NCI-H1694 (cell line): ENCODE data around the gene IRGQ.
"Not testable (repeated sequence)": the region's sequence is repeated elsewhere in the genome, so short reads cannot be mapped to it uniquely, and the experiment has no call there.

Experiments used
- DNase-seq: peaks from one replicate; lab custom pipeline; 2025; lab: John Stamatoyannopoulos, UW

IRGQ gene

DNA sequence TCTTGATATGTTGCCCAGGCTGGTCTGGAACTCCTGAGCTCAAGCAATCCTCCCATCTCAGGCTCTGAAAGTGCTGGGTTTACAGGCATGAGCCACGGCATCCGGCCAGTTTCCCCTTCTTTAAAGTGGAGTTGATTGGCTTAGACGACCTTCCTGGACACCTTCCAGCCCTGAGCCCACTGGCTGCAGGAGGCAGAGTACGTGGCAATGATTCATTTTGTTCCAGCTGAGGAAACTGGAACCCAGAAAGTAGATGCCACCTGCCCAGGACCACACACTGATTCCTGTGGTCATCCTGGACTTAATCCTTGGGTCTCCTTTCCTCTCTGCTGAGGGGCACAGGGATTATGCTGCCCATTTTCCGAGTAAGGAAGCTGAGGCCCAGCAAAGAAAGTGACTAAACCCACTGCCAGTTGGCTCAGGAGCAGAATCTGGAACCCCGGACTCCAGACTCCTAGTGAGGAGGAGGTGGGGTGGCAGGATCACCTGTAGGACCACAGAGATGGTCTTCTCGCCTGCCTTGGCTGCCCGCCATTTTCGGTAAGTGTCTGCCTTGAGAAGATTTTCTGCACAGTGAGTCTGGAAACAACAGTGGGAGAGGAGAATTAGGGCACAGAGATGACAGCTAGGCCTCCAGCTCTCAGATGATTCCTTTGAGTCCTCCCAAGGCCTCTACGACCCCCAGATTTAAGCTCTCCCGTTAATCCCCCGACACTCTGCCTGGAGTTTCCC is 21.3 kb downstream of the IRGQ start:
- no peak for DNase-seq

DNA sequence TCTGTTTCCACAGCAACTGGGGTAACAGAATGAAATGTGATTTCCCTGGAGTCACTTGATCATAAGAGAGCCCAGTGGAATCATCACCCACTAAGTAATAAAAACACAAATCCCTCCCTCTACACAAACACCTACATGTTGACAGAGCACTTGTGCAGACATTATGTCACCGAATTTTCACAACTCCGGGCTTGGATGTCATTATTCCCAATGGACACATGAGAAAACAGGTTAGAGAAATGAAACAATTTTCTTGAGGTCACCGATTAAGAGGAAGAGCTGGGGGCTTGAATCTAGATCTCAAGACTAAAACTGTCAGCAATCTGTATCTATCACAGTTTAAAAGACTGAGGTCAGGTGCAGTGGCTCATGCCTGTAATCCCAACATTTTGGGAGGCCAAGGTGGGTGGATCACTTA is 23.8 kb downstream of the IRGQ start:
- no peak for DNase-seq

DNA sequence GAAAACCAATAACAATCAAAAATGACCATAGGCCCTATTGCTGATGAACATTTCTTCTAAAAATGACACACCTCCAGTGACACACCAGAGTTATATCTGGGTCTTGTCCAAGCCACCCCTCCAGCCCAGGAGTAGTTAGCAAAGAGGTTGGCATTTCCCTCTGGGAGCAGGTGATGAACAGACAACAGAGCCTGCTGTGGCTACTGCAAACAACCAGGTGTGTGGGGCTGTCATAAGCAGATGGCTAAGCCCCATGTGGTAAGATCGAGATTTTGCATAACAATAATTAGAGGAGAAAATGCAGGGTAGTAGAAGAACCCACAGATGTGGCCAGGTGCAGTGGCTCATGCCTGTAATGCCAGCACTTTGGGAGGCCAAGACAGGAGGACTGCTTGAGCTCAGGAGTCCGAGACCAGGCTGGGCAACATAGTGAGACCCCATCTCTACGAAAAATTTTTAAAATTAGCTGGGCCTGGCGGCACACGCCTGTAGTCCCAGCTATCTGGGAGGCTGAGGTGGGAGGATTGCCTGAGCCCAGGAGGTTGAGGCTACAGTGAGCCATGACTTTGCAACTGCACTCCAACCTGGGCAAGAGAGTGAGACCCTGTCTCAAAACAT is 25.7 kb downstream of the IRGQ start:
- DNase-seq: no peak

DNA sequence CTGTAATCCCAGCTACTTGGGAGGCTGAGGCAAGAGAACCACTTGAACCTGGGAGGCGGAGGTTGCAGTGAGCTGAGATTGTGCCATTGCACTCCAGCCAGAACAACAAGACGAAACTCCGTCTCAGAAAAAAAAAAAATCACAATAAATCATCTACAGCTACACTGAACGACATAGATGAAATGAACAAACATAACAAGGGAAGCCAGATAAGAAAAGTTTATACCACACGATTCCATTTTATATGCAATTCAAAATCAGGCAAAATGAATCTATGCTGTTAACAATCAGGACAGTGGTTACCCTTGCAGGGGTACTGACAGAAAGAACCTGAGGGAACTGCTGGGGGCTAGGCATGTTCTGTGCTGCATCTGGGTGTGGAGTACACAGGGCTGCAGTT is 26.3 kb downstream of the IRGQ start:
- DNase-seq: no peak

DNA sequence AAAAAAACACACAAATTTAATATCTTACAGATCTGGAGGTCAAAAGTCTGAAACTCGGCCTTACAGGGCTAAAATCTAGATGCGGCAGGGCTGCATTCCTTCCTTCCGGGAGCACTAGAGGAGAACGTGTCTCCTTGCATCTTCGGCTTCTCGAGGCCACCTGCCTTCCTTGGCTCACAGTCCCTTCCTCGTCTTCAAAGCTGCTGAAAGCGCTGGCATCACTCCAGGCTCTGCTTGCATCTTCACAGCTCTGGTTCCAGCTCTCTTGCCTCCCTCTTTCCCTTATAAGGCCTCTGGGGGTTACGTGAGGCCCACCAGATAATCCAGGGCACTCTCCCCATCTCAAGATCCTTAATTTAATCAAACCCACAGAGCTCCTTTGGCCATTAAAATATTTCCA is 31.1 kb downstream of the IRGQ start:
- DNase-seq: no peak

DNA sequence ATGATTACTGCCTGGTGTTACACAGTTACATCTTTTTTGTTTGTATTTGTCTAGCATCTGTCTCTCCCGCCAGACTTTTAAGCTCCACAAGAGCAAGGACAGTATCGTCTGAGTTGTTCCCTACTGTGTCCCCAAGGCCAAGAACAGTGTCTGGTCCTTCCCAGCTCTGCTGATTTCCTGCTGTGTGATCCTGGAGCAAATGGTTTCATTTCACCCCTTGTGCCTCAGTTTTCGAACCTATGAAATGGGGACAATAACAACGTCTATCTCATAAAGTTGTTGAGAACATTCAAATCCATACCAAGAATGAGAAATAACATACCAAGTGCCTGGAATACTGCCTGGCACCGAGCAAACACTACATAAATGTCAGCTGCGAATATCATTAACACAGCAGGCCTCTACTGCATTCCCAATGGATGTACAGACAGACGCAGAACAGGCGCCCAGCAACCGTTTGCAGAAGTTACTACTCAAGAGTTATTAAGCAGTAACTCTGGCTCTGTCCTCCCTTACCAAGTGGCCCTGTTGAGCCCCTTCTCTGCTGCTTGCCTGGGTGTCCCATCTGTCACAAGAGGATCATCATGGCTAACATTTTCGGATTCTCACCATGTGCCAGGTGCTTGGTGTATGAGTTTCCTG is 32.0 kb downstream of the IRGQ start:
- DNase-seq: no peak

DNA sequence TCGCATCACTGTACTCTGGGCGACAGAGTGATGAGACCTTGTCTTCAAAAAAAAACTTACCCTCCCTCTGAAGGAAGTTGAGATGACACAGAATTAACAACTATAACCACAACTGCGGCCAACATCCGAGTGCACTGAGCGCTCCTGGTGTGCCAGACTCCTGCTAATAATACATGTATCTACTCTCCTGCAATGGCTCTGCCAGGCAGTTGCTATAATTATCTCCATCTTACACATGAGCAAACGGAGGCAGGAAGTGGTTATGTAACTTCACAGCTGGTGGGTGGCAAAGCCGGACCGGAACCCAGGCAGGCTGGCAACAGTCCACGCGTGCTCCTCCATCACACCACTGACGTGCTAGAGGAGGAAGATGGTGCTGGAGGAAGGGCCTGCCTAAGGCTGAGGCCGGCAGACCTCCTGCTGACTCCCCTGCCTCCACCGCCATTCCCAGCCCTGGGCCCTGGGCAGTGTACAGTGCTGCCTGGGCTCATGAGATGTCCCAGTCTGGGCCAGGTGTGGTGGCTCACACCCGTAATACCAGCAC is 33.2 kb downstream of the IRGQ start:
- DNase-seq: peak; percentile 62

DNA sequence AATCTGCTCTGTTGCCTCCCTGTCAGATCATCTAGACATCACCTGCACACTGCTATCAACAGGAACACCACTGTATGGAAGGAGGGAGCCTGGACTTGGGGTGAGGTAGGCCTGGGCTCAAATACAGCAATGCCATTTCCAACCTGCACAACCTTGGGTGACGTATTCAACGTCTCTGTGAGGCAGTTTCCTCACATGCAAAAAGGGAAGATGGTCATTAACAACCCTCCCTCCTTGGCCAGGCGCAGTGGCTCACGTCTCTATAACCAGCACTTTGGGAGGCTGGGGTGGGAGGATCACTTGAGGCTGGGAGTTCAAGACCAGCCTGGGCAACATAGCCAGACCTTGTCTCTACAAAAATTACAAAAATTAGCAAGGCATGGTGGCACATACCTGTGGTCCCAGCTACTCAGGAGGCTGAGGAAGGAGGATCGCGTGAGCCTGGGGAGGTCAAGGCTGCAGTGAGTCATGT is 33.7 kb downstream of the IRGQ start:
- DNase-seq: no peak

DNA sequence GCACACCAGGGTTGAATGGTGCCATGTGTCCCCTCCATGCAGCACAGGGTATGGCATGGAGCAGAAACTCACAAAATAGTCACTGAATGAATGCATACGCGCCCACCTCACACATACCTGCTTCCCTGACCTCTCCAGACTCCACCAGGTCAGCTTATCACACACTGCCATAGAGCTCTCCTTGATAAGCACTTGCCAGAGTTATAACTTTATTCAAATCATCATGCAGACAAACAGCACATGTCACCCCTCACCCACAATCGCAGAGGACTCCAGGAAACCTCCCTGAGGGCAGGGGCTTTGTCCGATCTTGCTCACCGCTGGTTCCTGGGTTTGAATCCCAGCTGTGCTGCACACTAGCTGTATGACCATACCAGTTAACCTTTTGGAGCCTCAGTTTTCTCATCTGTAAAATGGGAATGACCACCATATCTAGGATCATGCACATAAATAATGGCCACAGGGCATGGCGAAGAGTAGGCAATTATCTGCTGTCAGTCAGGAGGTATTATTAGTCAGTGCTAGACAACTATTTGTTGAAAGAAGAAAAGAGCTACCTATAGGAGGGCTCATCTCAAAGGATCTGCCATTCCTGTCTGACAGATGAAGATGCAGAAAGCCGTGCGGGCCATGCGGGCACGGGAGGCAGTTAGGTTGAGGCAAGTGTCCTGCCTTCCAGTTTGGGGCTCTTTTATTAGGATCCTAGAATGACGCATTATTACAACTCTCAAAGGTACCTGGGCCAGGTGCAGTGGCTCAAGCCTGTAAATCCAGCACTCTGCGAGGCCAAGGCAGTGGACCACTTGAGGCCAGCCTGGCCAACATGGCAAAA is 34.6 kb downstream of the IRGQ start:
- DNase-seq: no peak

DNA sequence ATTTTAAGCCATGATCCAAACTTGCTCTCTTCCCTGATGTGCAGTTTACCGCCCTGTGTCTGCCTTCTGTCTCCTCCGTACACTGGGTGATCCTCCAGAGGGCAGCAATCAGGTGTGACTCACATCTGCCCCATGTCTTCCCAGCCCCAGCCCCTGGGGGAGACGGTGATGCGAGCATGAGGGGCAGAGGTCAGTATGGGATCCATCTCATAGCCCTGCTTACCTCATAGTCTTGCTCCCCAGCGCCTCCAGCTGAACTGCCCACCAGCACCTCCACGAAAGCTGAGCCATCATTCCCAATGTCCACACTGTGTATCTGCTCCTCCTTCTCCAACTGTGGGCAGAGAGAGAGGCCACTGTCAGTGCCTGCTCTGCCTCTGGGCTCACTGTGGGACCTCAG is 35.2 kb downstream of the IRGQ start:
- DNase-seq: no peak

DNA sequence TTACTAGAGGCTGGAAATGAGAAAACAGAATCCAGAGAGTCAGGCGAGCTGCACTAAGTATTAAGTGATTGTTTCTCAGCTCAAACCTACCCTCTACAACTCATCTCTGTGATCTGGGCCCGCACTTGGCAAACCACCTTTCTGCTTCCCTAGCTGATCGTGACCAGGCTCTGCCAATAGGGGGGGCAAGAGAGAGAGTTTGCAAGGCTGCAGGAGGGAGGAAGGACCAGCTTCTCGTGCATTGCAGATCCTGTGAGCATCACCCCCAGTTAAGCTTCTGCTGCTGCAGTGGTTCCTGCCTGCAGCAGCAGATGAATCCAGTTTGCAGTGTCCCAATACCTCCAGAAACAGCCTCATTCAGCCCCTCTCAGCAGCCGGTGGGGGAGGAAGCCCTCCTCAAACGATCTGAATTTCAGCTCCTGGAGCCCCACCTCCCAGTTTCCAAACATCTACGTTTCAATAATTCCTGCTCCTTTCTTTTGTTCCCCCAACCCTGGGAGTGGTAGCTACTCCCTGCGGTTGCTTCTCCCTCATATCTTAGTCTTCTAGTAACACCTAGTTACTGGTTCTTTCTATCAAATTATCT is 40.7 kb downstream of the IRGQ start:
- peak; percentile 81 for DNase-seq

DNA sequence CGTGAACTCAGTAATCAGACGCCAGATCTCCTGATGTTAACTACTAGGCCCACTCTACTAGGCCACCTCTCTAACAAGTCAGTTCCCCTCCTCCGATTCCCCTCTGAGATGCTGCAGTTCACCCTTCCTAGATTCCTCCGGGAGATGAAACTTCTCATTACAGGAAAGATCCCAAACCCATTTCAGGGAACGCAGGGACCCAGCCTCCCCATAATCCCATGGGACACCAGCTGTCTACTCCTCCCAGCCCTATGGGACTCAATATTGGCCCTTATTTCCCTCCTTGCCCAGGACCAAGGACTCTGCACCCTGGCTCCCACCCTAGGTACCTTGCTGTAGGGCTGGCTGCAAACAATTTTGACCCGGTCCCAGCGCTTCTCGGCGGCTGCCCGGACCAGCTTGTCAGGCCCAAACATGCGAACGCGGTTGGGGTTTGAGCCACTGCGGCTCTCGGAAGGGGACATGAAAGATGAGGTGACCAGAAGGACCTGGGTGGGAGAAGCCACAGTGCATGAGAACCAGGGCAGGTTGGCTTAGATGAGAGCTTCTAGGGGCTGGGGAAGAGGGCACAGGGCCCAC is 41.5 kb downstream of the IRGQ start:
- no peak for DNase-seq

DNA sequence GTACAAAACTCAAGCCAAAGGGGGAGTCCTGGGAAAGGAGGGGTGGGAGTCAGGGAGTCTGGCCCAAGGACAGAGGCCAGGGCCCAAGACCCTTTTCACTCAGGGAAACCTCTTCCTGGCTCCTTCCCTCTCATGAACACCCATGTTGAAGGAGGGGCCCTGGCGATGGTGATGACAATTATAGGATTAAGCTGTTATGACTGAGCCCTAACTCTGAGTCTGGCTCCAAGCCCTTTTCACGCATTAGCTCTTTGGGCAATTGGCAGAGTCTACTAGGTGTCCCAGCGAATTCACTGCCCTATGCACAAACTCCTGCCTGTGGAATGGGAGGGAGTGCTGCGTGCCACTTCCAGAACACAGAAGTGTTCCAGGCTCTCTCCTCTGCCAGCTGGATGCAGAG is 42.3 kb downstream of the IRGQ start:
- DNase-seq: no peak

DNA sequence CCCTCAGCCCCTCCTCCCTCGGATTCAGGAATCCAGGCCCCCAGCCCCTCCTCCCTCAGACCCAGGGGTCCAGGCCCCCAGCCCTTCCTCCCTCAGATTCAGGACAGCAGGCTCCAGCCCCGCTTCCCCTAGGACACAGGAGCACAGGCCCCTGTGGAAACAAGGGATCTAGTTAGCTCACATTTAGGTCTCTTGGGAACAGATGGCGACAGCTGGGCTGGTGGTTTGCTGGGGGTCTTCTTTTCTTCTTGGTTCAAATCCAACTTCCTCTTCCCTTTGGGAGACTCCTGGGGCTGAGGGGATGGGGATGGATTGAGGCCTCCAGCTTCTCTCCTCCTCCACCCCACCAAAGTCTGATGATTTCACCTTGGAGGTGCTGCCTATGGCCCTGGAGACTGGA is 43.3 kb downstream of the IRGQ start:
- peak; percentile 60 for DNase-seq

DNA sequence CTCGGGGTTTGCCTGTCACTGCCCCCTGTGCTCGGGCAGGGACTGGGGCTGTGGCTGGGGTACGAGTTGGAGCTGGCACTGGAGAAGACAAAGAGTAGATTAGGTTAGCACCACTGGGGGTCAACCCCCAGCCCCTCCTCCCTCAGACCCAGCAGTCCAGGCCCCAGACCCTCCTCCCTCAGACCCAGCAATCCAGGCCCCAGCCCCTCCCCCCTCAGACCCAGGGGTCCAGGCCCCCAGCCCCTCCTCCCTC is 43.8 kb downstream of the IRGQ start:
- no peak for DNase-seq

DNA sequence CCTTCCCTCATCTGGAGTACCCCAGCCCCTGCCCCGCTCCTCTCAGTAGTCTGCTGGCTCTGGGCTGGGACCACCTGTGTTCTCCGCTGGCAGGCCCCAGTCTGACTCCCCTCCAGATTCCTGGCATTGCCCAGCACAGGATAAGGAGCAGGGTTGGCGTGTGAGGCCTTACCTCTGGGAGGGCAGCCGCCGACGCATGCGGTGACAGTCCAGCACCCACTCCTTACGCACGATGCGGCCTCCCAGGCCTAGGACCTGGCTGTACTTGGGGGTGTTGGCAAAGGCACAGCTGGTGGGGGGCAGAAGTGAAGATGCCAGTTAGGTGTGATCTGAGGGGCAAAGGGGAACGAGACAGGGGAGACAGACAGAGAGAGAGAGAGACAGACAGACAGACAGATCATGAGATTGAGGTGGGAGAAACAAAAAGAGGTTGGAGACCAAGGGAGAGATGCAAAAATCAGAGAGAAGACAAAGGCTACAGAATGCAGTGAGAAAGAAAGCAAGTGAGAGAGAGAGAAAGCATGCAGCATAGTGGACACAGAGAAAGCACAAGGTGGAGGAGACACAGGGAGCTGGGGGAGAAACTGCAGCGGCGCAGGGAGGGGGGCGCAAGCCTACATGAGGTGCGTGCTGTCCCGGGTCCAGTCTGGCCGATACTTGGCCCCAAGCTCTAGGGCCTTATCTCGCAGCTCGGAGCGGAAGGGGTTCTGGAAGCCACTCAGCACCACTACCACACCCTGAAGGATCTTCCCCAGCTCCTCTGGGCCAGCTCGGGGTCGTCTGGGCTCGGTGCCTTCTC is 44.3 kb downstream of the IRGQ start:
- no peak for DNase-seq

DNA sequence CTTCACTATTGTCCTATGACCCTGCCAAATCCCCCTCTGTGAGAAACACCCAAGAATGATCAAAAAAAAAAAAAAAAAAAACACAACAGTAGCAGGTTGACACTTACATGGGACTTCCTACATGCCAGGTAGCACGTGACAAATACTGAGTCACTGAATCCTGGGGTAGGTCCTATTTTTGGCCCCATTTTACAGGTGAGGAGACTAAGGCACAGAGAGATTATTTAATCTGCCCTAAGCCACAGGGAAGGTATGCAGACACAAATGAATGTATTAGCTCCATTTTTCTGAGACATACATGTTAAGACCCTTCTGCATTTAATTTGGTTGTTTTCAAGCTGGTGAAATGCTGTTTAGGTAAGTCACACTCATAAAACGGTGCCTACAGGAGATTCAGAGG is 47.2 kb downstream of the IRGQ start:
- no peak for DNase-seq

DNA sequence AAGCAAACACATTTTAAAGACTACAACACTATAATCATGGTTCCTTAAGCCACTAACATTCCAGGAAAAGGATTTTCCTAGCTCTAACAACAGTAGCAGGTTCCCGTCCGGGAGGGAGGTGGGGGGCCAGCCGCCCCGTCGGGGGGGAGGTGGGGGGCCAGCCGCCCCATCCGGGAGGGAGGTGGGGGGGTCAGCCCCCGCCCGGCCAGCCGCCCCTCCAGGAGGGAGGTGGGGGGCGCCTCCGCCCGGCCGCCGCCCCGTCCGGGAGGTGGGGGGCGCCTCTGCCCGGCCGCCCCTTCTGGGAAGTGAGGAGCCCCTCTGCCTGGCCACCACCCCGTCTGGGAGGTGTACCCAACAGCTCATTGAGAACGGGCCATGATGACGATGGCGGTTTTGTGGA is 48.0 kb downstream of the IRGQ start:
- DNase-seq: not testable (repeated sequence)

DNA sequence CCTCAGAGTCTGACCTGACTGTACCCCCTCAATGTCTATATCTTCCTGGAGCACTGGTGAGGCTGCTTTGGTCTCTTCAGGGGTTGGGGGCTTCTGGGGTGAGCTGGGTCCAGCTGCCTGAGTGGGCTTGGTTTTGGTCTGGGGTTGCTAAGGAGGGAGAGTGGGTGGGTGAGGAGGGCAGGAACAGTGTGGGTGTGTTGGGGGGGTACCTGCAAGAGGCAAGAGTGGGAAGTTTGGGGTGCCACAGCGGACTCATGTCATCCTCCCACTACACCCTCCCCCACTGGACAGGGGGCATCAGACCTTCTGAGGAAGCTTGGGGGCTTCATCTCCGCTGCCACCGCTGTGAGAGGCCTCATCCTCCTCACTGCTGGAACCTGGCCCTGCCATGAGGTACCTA is 49.4 kb downstream of the IRGQ start:
- no peak for DNase-seq

DNA sequence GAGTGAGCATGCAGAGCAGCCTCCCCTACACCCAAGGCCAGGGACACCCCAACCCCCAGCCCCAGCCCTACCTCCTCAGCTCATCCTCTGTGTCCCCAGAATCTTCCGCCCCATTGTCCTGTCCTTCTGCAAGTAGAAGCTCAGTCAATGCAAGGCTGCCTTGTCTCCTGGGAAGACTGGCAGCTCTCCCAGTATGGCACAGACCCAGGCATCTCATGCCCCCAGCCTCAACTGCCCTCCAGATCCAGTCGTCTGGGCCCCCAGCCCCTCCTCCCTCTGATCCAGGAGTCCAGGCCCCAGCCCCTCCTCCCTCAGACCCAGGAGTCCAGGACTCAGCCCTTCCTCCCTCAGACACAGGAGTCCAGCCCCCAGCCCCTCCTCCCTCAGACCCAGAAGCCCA is 50.0 kb downstream of the IRGQ start:
- no peak for DNase-seq

DNA sequence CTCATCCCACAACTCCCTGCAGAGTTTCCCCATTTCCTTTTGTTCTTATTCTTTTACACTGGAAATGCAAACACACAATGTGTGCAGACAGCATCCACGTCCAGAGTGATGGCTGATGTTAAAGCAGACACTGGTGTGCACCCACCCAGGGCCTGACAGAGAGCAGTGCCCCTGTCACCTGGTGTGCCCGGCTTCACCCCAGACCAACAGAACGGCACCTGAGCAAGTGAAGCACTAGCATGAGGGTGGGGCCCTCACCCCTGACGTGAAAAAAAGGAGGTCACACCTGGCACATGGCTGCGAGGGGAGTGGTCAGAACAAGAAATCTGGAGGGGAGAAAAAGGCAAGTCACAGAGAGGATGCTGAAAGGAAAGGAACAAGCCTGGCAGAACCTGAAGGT is 50.7 kb downstream of the IRGQ start:
- no peak for DNase-seq
